Measurements from ENCODE around the gene PRTN3. TPM values are rescaled to one million over a fixed set of nuclear protein-coding genes. Genes with fewer than 3 reads are reported as not detected.
"Not testable (repeated sequence)": the region's sequence is repeated elsewhere in the genome, so short reads cannot be mapped to it uniquely, and the experiment has no call there.

PRTN3 gene
- polyA plus RNA-seq, 4 donors = 0.65 to 2.7 (median 1.3) TPM

DNA sequence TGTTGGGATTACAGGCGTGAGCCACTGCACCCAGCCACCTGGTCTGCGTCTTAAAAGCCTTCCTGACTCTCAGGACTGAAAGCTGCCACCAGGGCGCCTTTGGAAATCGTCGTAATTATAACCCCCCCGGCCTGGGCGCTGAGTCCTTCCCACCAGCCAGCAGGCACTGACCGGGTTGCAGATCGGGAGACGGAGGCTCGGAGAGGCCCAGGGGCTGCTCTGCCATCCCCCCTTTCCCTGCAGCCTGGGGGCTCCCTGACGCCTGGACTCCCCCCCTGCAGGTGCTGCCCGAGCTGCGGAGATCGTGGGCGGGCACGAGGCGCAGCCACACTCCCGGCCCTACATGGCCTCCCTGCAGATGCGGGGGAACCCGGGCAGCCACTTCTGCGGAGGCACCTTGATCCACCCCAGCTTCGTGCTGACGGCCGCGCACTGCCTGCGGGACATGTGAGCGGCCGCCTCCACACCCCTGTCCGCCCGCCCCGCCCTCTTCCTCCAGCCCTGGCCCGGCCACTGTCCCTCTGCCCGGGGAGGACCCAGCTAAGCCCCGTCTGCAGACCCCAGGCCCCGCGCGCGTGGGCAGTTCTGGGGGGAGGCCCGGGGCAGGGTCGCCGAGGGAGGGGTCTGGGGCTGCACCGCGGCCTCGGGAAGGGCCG is 2.5 kb downstream of the PRTN3 start:
- DNase-seq (ENCODE audit: low read depth in 4 of 4, low spot score in 2 of 4) = no peak

DNA sequence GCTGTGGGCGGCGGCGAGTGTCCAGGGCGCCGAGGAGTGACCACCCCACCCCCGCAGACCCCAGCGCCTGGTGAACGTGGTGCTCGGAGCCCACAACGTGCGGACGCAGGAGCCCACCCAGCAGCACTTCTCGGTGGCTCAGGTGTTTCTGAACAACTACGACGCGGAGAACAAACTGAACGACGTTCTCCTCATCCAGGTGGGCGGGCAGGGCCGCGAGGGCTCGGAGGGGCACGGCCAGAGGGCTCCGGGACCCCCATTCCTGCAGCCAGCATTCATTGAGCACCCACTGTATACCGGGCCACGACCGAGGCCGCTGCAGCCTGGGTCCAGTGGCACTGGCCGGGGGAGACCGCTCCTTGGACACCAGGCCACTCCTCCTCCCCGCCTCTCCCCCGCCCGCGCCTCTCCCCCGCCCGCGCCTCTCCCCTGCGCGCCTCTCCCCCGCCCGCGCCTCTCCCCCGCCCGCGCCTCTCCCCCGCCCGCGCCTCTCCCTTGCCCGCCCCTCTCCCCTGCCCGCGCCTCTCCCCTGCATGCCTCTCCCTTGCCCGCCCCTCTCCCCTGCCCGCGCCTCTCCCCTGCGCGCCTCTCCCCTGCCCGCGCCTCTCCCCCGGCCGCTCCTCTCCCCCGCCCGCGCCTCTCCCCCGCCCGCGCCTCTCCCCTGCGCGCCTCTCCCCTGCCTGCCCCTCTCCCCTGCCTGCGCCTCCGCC is 3.2 kb downstream of the PRTN3 start:
- no peak for DNase-seq (ENCODE audit: low read depth in 4 of 4, low spot score in 2 of 4)

DNA sequence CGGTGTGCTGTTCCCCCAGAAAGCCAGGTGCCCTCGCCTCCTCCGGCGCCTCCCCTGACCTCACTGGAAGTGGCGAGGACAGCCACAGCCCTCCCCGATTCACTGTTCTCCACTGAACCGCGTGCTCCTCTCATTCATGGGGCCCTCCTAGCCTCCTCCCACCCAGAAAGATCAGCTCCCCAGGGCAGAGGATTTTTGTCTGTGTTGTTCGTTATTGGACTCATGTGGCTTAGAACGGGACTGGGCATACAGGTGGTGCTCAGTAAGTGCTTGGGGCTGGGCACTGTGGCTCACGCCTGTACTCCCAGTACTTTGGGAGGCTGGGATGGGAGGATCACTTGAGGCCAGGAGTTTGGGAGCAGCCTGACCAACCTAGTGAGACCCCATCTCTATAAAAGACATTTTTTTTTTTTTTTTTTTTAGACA is 3.8 kb downstream of the PRTN3 start:
- no peak for DNase-seq (ENCODE audit: low read depth in 4 of 4, low spot score in 2 of 4)

DNA sequence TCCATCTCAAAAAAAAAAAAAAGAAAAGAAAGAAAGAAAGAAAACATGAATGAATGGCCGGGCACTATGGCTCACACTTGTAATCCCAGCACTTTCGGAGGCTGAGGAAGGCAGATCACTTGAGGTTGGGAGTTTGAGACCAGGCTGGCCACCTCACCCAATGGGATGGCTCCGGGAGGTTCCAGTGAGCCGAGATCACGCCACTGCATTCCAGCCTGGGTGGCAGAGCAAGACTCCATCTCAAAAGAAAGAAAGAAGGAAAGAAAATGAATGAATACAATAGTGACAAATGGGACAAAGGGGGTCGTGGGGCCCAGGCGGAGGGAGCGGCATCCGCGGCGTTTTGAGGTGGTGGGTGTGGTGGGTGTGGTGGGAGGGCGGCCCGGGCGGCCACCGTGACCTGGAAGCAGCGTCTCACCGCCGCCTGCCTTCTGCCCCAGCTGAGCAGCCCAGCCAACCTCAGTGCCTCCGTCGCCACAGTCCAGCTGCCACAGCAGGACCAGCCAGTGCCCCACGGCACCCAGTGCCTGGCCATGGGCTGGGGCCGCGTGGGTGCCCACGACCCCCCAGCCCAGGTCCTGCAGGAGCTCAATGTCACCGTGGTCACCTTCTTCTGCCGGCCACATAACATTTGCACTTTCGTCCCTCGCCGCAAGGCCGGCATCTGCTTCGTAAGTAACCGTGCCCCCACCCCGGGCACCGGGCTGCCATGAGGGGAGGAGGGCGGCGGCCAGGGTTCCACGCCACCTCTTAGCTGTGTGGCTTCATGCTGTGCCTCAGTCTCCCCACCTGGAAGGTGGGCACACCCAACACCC is 5.1 kb downstream of the PRTN3 start:
- DNase-seq (ENCODE audit: low read depth in 4 of 4, low spot score in 2 of 4) = no peak

DNA sequence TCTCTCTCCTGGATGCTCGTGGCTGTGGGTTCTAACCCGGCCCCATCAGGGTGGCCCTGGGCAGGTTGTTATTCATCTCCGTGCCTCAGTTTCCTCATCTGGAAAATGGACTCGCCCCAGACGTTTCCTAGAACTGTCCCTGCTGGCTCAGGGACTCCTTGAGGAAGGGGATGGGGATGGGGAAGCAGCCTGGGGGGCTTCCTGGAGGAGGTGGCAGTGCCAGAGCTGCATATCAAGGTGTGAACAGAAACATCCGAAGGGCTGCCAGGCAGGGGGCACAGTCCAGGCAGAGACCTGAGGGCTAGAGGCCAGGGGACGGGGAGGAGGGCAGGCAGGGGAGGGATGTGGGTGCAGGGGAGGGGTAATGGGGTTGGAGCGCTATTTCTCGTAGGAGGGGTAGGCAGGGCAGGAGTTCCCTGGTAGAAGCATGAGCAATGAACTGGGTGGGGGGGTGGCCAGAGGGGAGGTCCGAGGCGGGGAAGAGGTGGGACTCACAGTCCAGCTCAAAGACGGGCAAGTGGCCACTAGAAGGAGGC is 7.7 kb downstream of the PRTN3 start:
- DNase-seq (ENCODE audit: low read depth in 4 of 4, low spot score in 2 of 4) = no peak

DNA sequence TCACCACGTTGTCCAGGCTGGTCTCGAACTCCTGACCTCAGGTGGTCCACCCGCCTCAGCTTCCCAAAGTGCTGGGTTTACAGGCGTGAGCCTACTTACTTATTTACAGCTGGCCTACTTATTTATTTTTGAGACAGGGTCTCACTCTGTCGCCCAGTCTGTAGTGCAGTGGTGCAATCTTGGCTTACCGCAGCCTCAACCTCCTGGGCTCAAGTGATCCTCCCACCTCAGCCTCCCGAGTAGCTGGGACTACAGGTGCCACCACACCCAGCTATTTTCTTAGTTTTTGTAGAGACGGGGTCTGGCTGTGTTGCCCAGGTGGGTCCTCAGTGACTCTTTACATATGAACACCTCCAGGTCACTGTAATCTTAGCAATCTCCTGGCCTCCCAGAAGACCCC is 8.4 kb downstream of the PRTN3 start:
- not testable (repeated sequence) for DNase-seq (ENCODE audit: low read depth in 4 of 4, low spot score in 2 of 4)

DNA sequence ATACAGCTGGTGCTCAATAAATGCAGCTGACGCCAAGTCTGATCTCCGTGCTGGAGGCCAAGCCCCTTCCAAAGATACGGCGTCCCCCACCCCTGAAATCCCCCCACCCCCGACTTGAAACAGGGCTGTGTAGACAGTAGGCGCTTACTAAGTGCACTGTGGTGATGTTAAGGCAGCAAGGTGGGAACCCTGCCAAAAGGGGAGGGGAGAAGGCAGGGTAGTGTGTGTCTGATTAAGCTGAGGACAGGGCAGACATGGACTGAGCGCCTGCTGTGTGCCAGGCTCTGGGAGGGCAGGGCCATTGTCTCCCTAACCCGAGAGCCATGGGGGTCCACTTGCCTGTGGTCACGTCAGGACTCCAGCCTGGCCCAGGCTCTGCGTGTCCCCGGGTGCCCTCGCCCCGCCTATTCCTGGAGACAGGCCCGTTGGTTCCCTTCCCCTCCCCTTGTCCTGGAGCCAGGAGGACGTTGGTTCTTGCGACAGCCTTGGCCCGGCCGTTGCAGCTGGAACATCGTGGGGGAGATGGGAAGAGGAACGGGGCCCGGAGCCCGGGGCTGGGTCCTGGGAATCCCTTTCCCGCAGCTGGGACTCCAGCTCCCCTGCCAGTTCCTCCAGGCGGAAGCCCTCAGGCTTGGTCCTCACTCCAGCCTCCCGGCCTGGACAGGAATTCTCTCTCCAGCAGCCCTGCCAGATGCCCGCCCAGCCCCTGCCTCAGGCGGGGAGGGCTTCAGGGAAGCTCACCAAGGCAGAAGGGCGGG is 9.6 kb downstream of the PRTN3 start:
- DNase-seq (ENCODE audit: low read depth in 4 of 4, low spot score in 2 of 4) = no peak

DNA sequence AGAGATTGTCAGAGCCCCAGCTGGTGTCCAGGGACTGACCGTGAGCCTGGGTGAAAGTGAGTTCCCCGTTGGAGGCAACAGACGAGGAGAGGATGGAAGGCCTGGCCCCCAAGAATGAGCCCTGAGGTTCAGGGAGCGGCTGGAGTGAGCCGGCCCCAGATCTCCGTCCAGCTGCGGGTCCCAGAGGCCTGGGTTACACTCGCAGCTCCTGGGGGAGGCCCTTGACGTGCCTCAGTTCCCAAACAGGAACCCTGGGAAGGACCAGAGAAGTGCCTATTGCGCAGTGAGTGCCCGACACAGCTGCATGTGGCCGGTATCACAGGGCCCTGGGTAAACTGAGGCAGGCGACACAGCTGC is 10.2 kb downstream of the PRTN3 start:
- DNase-seq (ENCODE audit: low read depth in 4 of 4, low spot score in 2 of 4) = no peak

DNA sequence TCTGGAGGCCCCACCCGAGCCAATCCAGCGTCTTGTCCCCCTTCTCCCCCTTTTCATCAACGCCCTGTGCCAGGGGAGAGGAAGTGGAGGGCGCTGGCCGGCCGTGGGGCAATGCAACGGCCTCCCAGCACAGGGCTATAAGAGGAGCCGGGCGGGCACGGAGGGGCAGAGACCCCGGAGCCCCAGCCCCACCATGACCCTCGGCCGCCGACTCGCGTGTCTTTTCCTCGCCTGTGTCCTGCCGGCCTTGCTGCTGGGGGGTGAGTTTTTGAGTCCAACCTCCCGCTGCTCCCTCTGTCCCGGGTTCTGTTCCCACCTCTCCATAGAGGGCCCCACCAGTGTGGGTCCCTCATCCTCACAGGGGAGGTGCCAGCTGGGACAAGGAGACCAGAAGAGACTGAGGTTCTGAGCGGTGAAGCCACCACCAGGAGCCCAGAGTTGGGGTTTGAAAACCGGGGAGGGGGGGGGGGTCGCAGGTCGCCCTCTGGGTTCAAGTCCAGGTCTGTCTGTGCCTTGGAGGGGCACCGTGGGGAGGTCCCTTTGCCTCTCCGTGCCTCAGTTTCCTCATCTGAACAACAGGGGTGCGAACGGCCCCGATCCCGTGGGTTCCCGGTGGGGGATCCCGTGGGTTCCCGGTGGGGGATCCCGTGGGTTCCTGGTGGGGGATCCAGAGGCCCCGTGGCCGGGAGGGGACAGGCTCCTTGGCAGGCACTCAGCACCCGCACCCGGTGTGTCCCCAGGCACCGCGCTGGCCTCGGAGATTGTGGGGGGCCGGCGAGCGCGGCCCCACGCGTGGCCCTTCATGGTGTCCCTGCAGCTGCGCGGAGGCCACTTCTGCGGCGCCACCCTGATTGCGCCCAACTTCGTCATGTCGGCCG is 11.6 kb downstream of the PRTN3 start, which contains the start of gene ELANE:
TSS of gene ELANE (plus strand) at position 168 of the 878 bp plus-strand sequence. CDS start at position 194, 26 bp downstream.
- no peak for DNase-seq (ENCODE audit: low read depth in 4 of 4, low spot score in 2 of 4)

DNA sequence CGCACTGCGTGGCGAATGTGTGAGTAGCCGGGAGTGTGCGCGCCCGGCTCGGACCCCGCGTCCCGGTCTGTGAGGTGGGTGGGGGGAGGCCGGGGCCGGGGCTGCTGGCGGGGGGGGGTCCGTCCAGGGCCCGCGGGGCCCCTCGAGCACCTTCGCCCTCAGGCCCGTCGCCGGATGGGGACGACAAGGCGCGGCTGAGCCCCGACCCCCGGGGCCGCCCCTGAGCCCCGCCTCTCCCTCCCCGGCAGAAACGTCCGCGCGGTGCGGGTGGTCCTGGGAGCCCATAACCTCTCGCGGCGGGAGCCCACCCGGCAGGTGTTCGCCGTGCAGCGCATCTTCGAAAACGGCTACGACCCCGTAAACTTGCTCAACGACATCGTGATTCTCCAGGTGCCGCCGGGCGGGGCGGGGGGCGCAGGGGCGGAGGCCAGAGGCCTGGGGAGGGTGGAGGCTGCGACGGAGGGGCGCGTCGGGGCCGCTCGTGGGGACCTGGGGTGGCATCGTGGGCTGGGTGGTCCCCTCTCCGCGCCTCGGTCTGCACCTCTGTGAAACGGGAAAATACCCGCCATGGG is 12.3 kb downstream of the PRTN3 start:
- no peak for DNase-seq (ENCODE audit: low read depth in 4 of 4, low spot score in 2 of 4)

DNA sequence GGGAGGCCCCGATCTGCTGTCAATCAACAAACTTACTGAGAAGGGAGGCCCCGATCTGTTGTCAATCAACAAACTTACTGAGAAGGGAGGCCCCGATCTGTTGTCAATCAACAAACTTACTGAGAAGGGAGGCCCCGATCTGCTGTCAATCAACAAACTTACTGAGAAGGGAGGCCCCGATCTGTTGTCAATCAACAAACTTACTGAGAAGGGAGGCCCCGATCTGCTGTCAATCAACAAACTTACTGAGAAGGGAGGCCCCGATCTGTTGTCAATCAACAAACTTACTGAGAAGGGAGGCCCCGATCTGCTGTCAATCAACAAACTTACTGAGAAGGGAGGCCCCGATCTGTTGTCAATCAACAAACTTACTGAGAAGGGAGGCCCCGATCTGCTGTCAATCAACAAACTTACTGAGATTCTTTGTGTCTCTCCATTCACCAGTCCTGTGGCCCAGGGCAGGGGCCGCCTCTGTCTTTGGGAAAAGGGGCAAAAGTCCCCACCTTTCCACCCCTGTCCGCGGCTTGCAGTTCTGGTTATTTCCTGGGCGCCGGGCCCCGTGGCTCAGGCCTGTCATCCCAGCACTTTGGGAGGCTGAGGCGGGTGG is 12.9 kb downstream of the PRTN3 start:
- not testable (repeated sequence) for DNase-seq (ENCODE audit: low read depth in 4 of 4, low spot score in 2 of 4)

DNA sequence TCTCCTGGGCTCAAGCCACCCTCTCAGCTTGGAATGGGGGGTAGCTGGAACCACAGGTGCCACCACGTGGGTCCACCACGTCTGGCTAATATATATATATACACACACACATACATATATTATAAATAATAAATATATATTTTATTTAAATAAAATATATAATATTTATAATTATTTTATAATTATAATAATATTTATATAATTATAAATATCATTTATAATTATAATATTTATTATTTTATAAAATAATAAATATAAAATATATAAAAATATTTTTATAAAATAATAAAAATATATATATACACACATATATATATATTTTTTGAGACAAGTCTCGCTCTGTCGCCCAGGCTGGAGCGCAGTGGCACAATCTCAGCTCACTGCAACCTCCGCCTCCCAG is 13.8 kb downstream of the PRTN3 start:
- DNase-seq (ENCODE audit: low read depth in 4 of 4, low spot score in 2 of 4) = no peak

DNA sequence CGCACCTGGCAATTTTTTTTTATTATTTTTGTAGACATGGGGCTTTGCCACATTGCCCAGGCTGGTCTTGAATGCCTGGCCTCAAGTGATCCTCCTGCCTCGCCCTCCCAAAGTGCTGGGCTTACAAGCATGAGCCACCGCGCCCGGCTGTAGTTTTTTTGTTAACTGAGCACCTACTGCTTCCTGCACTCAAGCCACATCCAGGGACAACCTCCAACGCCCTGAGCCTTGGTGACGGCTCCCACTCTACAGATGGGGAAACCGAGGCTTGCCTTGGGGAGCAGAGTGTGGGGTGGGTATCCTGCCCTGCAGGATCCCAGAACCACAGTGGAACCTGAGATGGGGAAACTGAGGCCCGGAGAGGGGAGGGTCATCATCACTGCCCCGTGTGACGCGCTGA is 14.3 kb downstream of the PRTN3 start:
- no peak for DNase-seq (ENCODE audit: low read depth in 4 of 4, low spot score in 2 of 4)

DNA sequence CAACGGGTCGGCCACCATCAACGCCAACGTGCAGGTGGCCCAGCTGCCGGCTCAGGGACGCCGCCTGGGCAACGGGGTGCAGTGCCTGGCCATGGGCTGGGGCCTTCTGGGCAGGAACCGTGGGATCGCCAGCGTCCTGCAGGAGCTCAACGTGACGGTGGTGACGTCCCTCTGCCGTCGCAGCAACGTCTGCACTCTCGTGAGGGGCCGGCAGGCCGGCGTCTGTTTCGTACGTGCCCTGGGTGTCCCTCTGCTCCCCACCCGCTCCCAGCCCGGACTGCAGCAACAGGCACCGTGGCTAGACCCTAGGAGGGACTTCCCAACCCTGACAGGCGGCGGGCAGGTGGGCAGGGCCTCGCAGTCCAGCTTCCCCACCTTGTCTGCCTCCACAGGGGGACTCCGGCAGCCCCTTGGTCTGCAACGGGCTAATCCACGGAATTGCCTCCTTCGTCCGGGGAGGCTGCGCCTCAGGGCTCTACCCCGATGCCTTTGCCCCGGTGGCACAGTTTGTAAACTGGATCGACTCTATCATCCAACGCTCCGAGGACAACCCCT is 14.8 kb downstream of the PRTN3 start:
- no peak for DNase-seq (ENCODE audit: low read depth in 4 of 4, low spot score in 2 of 4)

DNA sequence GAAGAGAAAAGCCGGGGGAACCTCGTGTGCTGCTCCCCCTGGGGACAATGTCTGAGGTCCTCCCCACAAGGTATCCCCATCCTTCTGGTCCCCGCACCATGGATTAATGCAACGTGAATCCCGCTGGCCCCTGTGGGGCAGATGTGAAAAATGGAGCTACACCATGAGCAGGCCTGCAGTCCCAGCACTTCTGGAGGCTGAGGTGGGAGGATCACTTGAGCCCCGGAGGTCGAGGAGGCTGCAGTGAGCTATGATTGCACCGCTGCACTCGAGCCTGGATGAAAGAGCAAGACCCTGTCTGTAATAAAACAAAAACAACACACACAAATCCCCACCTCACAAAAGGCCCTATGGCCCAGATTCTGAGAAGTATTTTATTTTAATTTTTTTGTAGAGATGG is 17.5 kb downstream of the PRTN3 start:
- no peak for DNase-seq (ENCODE audit: low read depth in 4 of 4, low spot score in 2 of 4)

DNA sequence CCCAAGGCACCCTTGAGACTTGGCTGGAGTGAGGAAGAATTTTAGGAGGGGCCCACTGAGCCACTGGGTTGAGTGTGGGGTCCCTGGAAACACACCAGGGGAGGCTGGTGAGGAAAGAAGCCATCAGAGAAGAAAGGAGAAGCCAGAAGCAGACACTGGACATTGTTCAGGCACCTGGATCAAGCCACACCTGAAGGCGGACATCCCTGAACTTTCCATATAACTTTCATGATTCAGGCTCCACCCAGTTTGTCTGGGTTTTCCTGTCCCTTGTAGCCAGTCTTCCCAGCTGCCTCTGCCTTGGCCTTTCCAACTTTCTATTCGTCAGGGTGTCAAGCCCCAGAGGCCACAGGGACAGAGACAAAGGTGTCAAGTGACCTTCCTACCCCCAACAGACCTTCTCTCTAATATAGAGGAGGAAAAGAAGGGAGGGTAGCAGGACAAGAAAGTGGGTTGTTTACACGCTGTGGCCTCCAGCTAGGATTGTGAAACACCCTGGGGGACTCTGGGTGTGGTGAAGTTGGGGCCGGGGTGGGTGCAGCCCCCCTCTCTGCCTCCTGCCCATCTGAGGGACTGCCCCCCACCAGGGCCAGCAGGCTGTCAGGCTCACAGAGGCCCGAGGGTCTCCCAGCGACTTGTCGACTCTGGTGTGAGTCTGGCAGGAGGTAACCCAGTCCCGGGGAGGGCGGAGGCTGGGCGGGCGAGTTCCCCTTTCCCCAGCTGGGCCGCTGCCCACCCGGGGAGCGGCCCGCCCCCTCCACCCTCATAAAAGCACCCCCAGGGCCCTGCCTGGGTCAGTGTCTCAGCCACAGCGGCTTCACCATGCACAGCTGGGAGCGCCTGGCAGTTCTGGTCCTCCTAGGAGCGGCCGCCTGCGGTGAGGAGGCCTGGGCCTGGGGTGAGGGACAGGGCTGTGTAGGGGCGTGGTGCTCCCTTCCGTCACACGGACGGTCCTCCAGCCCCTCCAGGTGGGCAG is 18.4 kb downstream of the PRTN3 start, which contains the start of gene CFD:
TSS of gene CFD (plus strand) at position 797 of the 976 bp plus-strand sequence. CDS start at position 823, 26 bp downstream.
- no peak for DNase-seq (ENCODE audit: low read depth in 4 of 4, low spot score in 2 of 4)

DNA sequence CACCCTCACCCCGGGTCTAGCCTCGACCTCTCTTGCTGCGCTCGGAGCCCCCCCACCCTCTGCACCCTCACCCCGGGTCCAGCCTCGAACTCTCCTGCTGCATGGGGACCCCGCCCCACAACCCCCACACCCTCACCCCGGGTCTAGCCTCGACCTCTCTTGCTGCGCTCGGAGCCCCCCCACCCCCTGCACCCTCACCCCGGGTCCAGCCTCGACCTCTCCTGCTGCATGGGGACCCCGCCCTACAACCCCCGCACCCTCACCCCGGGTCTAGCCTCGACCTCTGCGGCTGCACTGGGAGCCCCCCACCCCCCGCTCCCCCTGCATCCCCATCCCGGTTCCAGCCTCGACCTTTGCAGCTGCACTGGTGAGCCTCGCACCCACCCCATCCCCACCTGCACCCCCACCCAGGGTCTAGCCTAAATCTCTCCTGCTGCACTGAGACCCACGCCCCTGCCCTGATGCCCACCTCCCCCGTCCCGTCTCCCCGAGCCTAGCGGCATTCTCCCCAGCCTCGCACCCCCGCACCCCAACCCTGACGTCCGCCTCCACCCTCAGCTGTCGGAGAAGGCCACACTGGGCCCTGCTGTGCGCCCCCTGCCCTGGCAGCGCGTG is 20.4 kb downstream of the PRTN3 start:
- no peak for DNase-seq (ENCODE audit: low read depth in 4 of 4, low spot score in 2 of 4)

Data from left renal cortex interstitium (tissue), 4 donors.